ENCODE results near the gene PDXK. TPM values are rescaled to one million over a fixed set of nuclear protein-coding genes. Genes with fewer than 3 reads are reported as not detected.
A peak's percentile ranks its signal among the peaks of the same experiment; 100 is the strongest.

The PDXK gene
- polyA plus RNA-seq, 3 donors = 128 to 214 (median 210) TPM

DNA sequence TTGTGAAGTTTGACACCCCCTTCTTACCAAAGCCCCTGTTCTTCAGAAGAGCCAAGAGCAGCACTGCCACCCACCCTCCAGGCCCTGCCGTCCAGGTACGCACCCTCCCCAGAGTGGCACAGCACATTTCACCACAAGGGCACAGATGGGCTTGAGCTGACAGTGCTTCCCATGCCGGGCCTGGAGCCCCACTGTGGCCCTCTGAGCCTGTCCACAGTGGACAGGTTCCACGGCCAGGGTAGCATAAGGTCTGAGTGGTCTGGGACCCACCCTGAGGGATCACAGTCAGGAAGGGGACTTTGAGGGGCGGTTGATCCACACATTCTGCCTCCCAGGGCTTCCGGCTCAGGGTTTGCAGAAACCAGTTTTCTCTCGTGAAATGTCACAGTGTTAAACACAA, 28.6 kb upstream of the PDXK start:
- no peaks in the 10 kb centered on the region for H3K79me2 ChIP-seq (ENCODE audit: insufficient read depth, low read length)
- peaks cover 9 to 14% of the 10 kb centered on the region in 2 donors for H3K4me1 ChIP-seq (ENCODE audit: control insufficient read depth in 1 of 2, insufficient read depth in 2 of 2, low read length in 2 of 2)
- H3K27me3 Mint-ChIP-seq (ENCODE audit: low read depth in 3 of 3) = peaks cover 0 to 4% (median 0%) of the 10 kb centered on the region in 3 donors
- no peaks in the 10 kb centered on the region for H4K20me1 ChIP-seq (ENCODE audit: insufficient read depth, low read length)
- DNase-seq = no peak
- H3K9me3 Mint-ChIP-seq = peaks cover 0 to 2% (median 0%) of the 10 kb centered on the region in 7 donors
- no peaks in the 10 kb centered on the region for H3K9me3 ChIP-seq (replicated peaks in 1 of 2; ENCODE audit: control insufficient read depth in 1 of 2, insufficient read depth in 1 of 2, low read length in 2 of 2)
- no peak overlapping the region for H3K4me2 ChIP-seq (replicated peaks; ENCODE audit: extremely low read depth, low read length, poor library complexity, severe bottlenecking)
- H3K27ac Mint-ChIP-seq = peak overlapping the region in 2 of 7 donors; percentile 61 to 75
- no peak overlapping the region for H3K4me3 Mint-ChIP-seq
- TF ChIP-seq, protein P1, sequence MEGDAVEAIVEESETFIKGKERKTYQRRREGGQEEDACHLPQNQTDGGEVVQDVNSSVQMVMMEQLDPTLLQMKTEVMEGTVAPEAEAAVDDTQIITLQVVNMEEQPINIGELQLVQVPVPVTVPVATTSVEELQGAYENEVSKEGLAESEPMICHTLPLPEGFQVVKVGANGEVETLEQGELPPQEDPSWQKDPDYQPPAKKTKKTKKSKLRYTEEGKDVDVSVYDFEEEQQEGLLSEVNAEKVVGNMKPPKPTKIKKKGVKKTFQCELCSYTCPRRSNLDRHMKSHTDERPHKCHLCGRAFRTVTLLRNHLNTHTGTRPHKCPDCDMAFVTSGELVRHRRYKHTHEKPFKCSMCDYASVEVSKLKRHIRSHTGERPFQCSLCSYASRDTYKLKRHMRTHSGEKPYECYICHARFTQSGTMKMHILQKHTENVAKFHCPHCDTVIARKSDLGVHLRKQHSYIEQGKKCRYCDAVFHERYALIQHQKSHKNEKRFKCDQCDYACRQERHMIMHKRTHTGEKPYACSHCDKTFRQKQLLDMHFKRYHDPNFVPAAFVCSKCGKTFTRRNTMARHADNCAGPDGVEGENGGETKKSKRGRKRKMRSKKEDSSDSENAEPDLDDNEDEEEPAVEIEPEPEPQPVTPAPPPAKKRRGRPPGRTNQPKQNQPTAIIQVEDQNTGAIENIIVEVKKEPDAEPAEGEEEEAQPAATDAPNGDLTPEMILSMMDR (IDR thresholded peaks at IDR 0.05) = no peak
- H2AFZ ChIP-seq (ENCODE audit: insufficient read depth, low read depth, low read length, poor library complexity, severe bottlenecking) = no peak overlapping the region
- no peak overlapping the region for H3K27ac ChIP-seq (ENCODE audit: low read depth in 1 of 2, low read length in 2 of 2)
- intact Hi-C loops (cut with micrococcal nuclease) = no loop called here
- no peaks in the 10 kb centered on the region for H3K27me3 ChIP-seq (ENCODE audit: control insufficient read depth in 2 of 2, insufficient read depth in 2 of 2, low read length in 2 of 2)
- H3K9ac ChIP-seq (ENCODE audit: insufficient read depth, low read length, poor library complexity, severe bottlenecking) = no peak overlapping the region
- H3K36me3 Mint-ChIP-seq = peaks cover 68 to 92% of the 10 kb centered on the region in 2 donors
- WGBS (ENCODE audit: insufficient coverage) = 99% methylated on average over 7 of the region's 7 CpGs
- H3K4me3 ChIP-seq (replicated peaks in 1 of 3; ENCODE audit: low read depth in 2 of 3, low read length in 3 of 3) = no peak overlapping the region
- H3K4me1 Mint-ChIP-seq = peaks cover 14% of the 10 kb centered on the region
- peaks cover 75 to 98% of the 10 kb centered on the region in 2 donors for H3K36me3 ChIP-seq (replicated peaks in 1 of 2; ENCODE audit: control insufficient read depth in 1 of 2, insufficient read depth in 2 of 2, low read length in 2 of 2)

DNA sequence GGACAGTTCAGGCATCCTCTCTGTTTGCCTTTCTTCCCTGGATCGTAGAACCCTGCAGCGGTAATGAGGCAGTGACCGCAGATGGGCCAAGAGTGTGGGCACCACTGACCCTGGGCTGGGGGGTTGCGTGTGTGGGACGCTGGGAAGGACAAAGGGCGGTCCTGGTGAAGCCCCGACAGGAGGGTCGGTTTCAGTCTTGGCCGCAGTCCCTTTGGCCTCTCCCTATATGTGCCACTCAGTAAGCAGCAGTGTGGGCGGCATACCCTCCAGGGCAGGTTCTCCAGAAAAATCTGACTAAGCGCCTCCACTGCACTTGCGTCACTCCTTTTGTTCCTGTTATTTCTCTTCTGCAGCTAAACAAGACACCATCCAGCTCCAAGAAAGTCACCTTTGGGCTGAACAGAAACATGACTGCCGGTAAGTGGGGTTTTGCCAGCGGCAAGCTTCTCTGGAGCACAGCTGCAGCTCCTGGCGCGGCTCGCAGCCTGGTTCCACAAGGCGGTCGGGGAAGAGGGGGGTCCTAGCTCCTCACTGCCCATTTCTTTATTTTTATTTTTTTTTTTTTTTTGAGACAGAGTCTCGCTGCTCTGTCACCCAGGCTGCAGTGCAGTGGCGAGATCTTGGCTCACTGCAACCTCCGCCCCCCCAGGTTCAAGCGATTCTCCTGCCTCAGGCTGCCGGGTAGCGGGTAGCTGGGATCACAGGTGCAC, 27.7 kb upstream of the PDXK start:
- Histone ChIP-seq H3K9ac (ENCODE audit: insufficient read depth, low read length, poor library complexity, severe bottlenecking) (no peak overlapping the region), H3K4me3 (replicated peaks in 1 of 3; ENCODE audit: low read depth in 2 of 3, low read length in 3 of 3) (no peak overlapping the region), H3K36me3 (replicated peaks in 1 of 2; ENCODE audit: control insufficient read depth in 1 of 2, insufficient read depth in 2 of 2, low read length in 2 of 2) (peaks cover 70 to 99% of the 10 kb centered on the region in 2 donors), H3K27me3 (ENCODE audit: control insufficient read depth in 2 of 2, insufficient read depth in 2 of 2, low read length in 2 of 2) (no peaks in the 10 kb centered on the region), H3K27ac (ENCODE audit: low read depth in 1 of 2, low read length in 2 of 2) (no peak overlapping the region), H2AFZ (ENCODE audit: insufficient read depth, low read depth, low read length, poor library complexity, severe bottlenecking) (no peak overlapping the region), H3K79me2 (ENCODE audit: insufficient read depth, low read length) (no peaks in the 10 kb centered on the region), H3K4me1 (ENCODE audit: control insufficient read depth in 1 of 2, insufficient read depth in 2 of 2, low read length in 2 of 2) (peaks cover 9 to 14% of the 10 kb centered on the region in 2 donors), H3K4me2 (replicated peaks; ENCODE audit: extremely low read depth, low read length, poor library complexity, severe bottlenecking) (no peak overlapping the region), H4K20me1 (ENCODE audit: insufficient read depth, low read length) (no peaks in the 10 kb centered on the region), H3K9me3 (replicated peaks in 1 of 2; ENCODE audit: control insufficient read depth in 1 of 2, insufficient read depth in 1 of 2, low read length in 2 of 2) (no peaks in the 10 kb centered on the region)
- H3K27ac Mint-ChIP-seq = peak overlapping the region in 1 of 7 donors; percentile 74
- WGBS (ENCODE audit: insufficient coverage) = 94% methylated on average over 17 of the region's 25 CpGs
- DNase-seq = no peak
- no peak overlapping the region for H3K4me3 Mint-ChIP-seq
- intact Hi-C loops (cut with micrococcal nuclease) = no loop called here
- H3K27me3 Mint-ChIP-seq (ENCODE audit: low read depth in 3 of 3) = peaks cover 0 to 4% (median 0%) of the 10 kb centered on the region in 3 donors
- peaks cover 67 to 91% of the 10 kb centered on the region in 2 donors for H3K36me3 Mint-ChIP-seq
- H3K4me1 Mint-ChIP-seq = peaks cover 14% of the 10 kb centered on the region
- H3K9me3 Mint-ChIP-seq = peaks cover 0 to 2% (median 0%) of the 10 kb centered on the region in 7 donors
- TF ChIP-seq, protein P1 (IDR thresholded peaks at IDR 0.05) = no peak

Data from CD14-positive monocyte (primary cell).